Osteoblast (primary cell): ENCODE results near the gene PAH. TPM values are rescaled to one million over a fixed set of nuclear protein-coding genes. Genes with fewer than 3 reads are reported as not detected.

Experiments used
- DNase-seq: peaks from one replicate; pipeline ENCODE4 v3.0.0; 2011; ENCODE audit warnings: low spot score, mixed read lengths; ENCODE audit not compliant: insufficient read length; ENCODE audit errors: missing footprints
- H2AFZ ChIP-seq: 2 replicates; pipeline ENCODE4 v1.6.0; 2011; ENCODE audit warnings: mild to moderate bottlenecking, low read length
- H3K27ac ChIP-seq: 2 replicates; pipeline ENCODE4 v1.5.1; 2011; ENCODE audit warnings: mild to moderate bottlenecking, low read depth, low read length, moderate library complexity
- H3K27me3 ChIP-seq: 2 replicates; pipeline ENCODE4 v1.6.0; 2012; ENCODE audit warnings: mild to moderate bottlenecking, control low read depth, inconsistent platforms, low read length, moderate library complexity; ENCODE audit not compliant: insufficient read depth
- H3K36me3 ChIP-seq: 2 replicates; pipeline ENCODE4 v1.5.1; 2011; ENCODE audit warnings: mild to moderate bottlenecking, low read length, control low read depth, moderate library complexity; ENCODE audit not compliant: insufficient read depth
- H3K4me1 ChIP-seq: 2 replicates; pipeline ENCODE4 v1.5.1; 2011; ENCODE audit warnings: mild to moderate bottlenecking, low read length, control low read depth, moderate library complexity; ENCODE audit not compliant: insufficient read depth
- H3K4me2 ChIP-seq: 2 replicates; pipeline ENCODE4 v1.6.0; 2011; ENCODE audit warnings: mild to moderate bottlenecking, low read length; ENCODE audit not compliant: insufficient read depth
- H3K4me3 ChIP-seq: fragments of 200-600 bp; sonication (generic); 3 replicates; pipeline ENCODE4 v1.5.1; 2012; ENCODE audit warnings: mild to moderate bottlenecking, low read length, inconsistent platforms; ENCODE audit not compliant: insufficient read depth
- H3K79me2 ChIP-seq: 2 replicates; pipeline ENCODE4 v1.6.0; 2012; ENCODE audit warnings: mild to moderate bottlenecking, low read length, control low read depth, inconsistent platforms; ENCODE audit not compliant: insufficient read depth
- H3K9me3 ChIP-seq: 2 replicates; pipeline ENCODE4 v1.5.1; 2011; ENCODE audit warnings: low read depth, low read length, control low read depth
- H4K20me1 ChIP-seq: 2 replicates; pipeline ENCODE4 v1.6.0; 2012; ENCODE audit warnings: mild to moderate bottlenecking, low read length, control low read depth; ENCODE audit not compliant: insufficient read depth
- total RNA-seq: library from RNA; depleted of rRNA; stranded (reverse); fragments of >200 nt; gene quantifications from 2 replicates; pipeline ENCODE4 v1.2.3, GENCODE V29; 2012
- TF ChIP-seq, protein P1 (sequence below): IDR thresholded peaks from 2 replicates; pipeline ENCODE4 v1.5.1; 2011; ENCODE audit warnings: mild to moderate bottlenecking, low read depth, low read length, moderate library complexity; ENCODE audit errors: extremely low read depth

The PAH gene
- total RNA-seq, 1 donor: not detected

GRCh38 chr12:102799229-102799628 is 117.8 kb downstream of the PAH start:
- H3K27ac ChIP-seq: no peak overlapping the region

DNA sequence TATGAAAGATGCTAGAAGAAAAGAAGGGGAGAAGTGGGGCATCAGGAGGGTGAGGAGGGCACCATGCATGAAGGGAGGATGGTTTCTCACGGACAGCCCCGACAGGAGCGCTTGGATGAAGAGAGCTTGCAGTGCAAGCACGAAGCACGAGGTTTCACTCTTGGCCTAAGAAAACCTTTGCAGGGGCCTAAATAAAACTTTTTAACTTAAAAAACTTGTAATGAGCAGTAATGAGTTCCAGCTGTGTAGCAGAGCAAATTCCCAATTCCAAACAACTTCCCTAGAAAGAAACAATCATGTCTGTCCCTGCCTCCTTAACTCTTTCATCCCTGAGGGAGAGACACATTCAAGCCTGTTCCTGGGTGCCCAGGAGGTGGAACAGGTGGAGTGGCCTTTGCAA is 119.5 kb downstream of the PAH start:
- H3K27ac ChIP-seq: no peak overlapping the region
- H3K9me3 ChIP-seq: no peaks in the 10 kb centered on the region
- H2AFZ ChIP-seq: no peak overlapping the region
- no peak for DNase-seq
- no peak overlapping the region for H3K4me3 ChIP-seq
- H3K27me3 ChIP-seq: no peaks in the 10 kb centered on the region
- H3K4me2 ChIP-seq: no peak overlapping the region
- H4K20me1 ChIP-seq: no peaks in the 10 kb centered on the region
- no peaks in the 10 kb centered on the region for H3K79me2 ChIP-seq
- no peaks in the 10 kb centered on the region for H3K36me3 ChIP-seq
- TF ChIP-seq, protein P1, sequence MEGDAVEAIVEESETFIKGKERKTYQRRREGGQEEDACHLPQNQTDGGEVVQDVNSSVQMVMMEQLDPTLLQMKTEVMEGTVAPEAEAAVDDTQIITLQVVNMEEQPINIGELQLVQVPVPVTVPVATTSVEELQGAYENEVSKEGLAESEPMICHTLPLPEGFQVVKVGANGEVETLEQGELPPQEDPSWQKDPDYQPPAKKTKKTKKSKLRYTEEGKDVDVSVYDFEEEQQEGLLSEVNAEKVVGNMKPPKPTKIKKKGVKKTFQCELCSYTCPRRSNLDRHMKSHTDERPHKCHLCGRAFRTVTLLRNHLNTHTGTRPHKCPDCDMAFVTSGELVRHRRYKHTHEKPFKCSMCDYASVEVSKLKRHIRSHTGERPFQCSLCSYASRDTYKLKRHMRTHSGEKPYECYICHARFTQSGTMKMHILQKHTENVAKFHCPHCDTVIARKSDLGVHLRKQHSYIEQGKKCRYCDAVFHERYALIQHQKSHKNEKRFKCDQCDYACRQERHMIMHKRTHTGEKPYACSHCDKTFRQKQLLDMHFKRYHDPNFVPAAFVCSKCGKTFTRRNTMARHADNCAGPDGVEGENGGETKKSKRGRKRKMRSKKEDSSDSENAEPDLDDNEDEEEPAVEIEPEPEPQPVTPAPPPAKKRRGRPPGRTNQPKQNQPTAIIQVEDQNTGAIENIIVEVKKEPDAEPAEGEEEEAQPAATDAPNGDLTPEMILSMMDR: no peak
- no peaks in the 10 kb centered on the region for H3K4me1 ChIP-seq

More at GRCh38 chr12:102799229-102799628, 117.8 kb downstream of the PAH start:
- Histone ChIP-seq H3K36me3 (no peaks in the 10 kb centered on the region), H3K9me3 (no peaks in the 10 kb centered on the region), H3K27me3 (no peaks in the 10 kb centered on the region), H4K20me1 (no peaks in the 10 kb centered on the region), H3K4me3 (no peak overlapping the region), H3K79me2 (no peaks in the 10 kb centered on the region), H2AFZ (no peak overlapping the region), H3K4me1 (no peaks in the 10 kb centered on the region), H3K4me2 (no peak overlapping the region)
- no peak for DNase-seq
- TF ChIP-seq, protein P1: no peak

DNA sequence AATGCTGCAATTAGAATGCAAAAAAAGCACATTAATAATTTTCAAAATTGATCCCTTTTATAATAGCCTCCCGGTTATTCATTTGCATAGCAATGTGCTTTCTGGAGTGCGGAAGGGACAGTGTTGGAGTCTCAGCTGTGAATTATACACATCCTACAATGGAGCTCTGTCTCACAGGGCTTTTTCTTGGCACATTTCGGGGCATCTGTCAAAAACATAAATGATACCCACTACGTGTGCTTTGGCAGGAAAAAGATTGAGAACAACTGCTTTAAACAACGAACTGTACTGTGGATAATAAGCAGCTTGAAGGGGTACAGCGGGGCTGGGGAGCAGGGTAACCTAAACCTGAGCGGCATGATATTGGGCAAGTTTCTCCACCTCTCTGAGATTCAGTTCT is 123.1 kb downstream of the PAH start:
- H3K4me3 ChIP-seq: no peak overlapping the region
- TF ChIP-seq, protein P1: no peak
- H3K4me1 ChIP-seq: no peaks in the 10 kb centered on the region
- no peaks in the 10 kb centered on the region for H3K79me2 ChIP-seq
- H3K27ac ChIP-seq: no peak overlapping the region
- H4K20me1 ChIP-seq: no peaks in the 10 kb centered on the region
- H3K27me3 ChIP-seq: no peaks in the 10 kb centered on the region
- H3K36me3 ChIP-seq: no peaks in the 10 kb centered on the region
- no peak overlapping the region for H3K4me2 ChIP-seq
- no peak overlapping the region for H2AFZ ChIP-seq
- no peak for DNase-seq
- no peaks in the 10 kb centered on the region for H3K9me3 ChIP-seq

Other genes with a start within 250 kb of the PAH start
- gene ASCL1, start 40.4 kb upstream of the PAH start, total RNA-seq: not detected in 2 replicates